Bronchial epithelial cell (primary cell): ENCODE results near the gene TMEM132D. TPM values are rescaled to one million over a fixed set of nuclear protein-coding genes. Genes with fewer than 3 reads are reported as not detected.

Source experiments
- DNase-seq: peaks from one replicate; pipeline ENCODE4 v3.0.0-alpha.2; 2010; ENCODE audit warnings: low read depth
- FAIRE-seq: peaks from 2 replicates; lab custom pipeline; 2011; peaks lifted over from hg19 to GRCh38; lab: Jason Lieb, UNC
- H3K27me3 ChIP-seq: 2 replicates; pipeline ENCODE4 v1.5.1; 2011; ENCODE audit warnings: low read length; ENCODE audit not compliant: control insufficient read depth, insufficient read depth
- H3K36me3 ChIP-seq: 2 replicates; pipeline ENCODE4 v1.5.1; 2011; ENCODE audit warnings: low read length; ENCODE audit not compliant: control insufficient read depth, insufficient read depth
- H3K4me3 ChIP-seq: 2 replicates; pipeline ENCODE4 v1.5.1; 2011; ENCODE audit warnings: mild to moderate bottlenecking, low read depth, low read length, control low read depth
- CTCF ChIP-seq: IDR thresholded peaks from 2 replicates; pipeline ENCODE4 v1.5.1; 2011; ENCODE audit warnings: mild to moderate bottlenecking, moderate library complexity, low read length, control low read depth, inconsistent platforms; ENCODE audit not compliant: insufficient read depth, severe bottlenecking
- total RNA-seq: library from RNA; depleted of rRNA; stranded (reverse); fragments of >200 nt; gene quantifications from 2 replicates; pipeline ENCODE4 v1.2.1, GENCODE V29; 2014

The TMEM132D gene
- total RNA-seq, 1 donor from 2014 or later: not detected

DNA sequence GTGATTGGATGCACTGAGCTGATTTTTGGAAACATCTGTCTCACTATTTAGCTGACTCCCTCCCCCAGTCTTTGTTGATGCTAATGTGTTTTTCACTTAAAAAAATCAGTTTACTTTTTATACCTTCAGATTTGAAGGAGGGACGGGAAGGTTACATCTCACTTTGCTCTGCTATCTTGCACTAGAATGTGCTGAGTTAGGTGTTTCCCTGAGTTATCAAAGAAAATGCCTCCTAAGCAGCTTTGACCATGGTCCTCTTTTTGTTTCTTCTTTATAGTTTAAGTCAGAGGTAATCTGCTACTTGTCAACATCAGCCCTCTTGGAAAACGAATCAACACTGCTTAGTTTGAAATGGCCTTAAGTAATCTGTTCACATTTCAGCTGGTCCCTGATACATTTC, 222.0 kb downstream of the TMEM132D start:
- no peak for DNase-seq
- no peak for FAIRE-seq
- Histone ChIP-seq H3K36me3 (no peaks in the 10 kb centered on the region), H3K4me3 (no peak overlapping the region), H3K27me3 (no peaks in the 10 kb centered on the region)
- TF ChIP-seq CTCF: no peak

DNA sequence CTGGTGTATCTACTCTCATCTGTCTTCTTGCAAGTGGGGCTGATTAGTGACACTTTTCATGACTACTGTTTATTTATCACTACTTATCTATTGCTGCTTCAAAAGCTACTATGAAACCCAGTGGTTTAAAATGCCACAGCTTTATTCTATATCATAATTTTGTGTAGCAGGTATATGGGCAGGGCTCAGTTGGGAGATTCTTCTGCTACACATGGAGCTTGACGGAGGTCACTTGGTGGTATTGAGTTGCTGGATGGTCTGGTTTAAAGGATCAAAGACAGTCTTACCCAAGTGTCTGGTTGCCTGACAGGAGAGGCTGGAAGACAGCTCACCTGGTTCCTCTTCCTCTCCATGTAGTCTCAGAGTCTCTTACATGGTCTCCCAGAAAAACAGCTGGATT, 222.7 kb downstream of the TMEM132D start:
- H3K4me3 ChIP-seq: no peak overlapping the region
- H3K27me3 ChIP-seq: no peaks in the 10 kb centered on the region
- no peak for TF ChIP-seq CTCF
- FAIRE-seq (no peak), DNase-seq (no peak)
- H3K36me3 ChIP-seq: no peaks in the 10 kb centered on the region

- TF ChIP-seq CTCF: no peak
- no peak for FAIRE-seq
- H3K36me3 ChIP-seq: no peaks in the 10 kb centered on the region
- no peak for DNase-seq
- H3K27me3 ChIP-seq: no peaks in the 10 kb centered on the region
- no peak overlapping the region for H3K4me3 ChIP-seq
These were observed 227.4 kb downstream of the TMEM132D start for GRCh38 chr12:129676411-129676810.

DNA sequence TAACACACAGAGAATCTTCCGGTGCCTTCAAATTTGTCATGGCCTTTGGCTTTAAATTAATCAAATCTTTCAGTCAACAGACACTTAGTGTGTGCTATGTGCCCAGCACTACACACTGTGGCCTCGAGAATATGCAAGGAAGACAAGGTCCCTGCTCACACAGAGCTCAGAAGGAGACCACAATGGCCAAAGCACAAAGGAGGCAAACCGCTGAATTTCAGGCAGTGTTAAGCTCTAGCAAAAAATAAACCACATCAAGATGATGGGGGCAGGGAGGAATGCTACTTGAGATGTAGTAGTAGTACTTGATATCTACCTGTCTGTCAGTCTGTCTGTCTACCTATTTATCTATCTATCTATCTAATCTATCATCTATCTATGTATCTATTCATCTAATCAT, 227.9 kb downstream of the TMEM132D start:
- no peak for DNase-seq
- H3K36me3 ChIP-seq: no peaks in the 10 kb centered on the region
- H3K4me3 ChIP-seq: no peak overlapping the region
- no peaks in the 10 kb centered on the region for H3K27me3 ChIP-seq
- FAIRE-seq: no peak
- no peak for TF ChIP-seq CTCF

DNA sequence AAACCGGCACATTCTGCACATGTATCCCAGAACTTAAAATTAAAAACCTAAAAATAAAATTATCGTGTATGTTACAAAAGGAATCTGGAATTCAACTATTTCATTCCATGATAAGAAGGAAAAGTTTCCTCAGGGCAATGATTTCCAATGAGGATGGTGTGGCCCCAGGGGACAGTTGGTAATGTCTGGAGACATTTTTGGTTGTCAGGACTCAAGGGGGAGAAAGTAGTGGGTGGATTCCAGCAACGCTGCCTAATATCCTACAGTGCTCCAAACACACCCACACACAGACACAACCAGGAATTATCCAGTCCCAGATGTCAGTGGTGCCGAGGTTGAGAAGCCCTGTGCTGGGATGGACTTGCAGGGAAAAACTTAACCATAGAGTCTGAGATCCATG, 228.3 kb downstream of the TMEM132D start:
- H3K4me3 ChIP-seq: no peak overlapping the region
- DNase-seq (no peak), FAIRE-seq (no peak)
- H3K36me3 ChIP-seq: no peaks in the 10 kb centered on the region
- no peaks in the 10 kb centered on the region for H3K27me3 ChIP-seq
- no peak for TF ChIP-seq CTCF

GRCh38 chr12:129673806-129674205, 230.0 kb downstream of the TMEM132D start:
- no peak for TF ChIP-seq CTCF
- FAIRE-seq: no peak
- no peaks in the 10 kb centered on the region for H3K27me3 ChIP-seq
- no peak for DNase-seq
- no peaks in the 10 kb centered on the region for H3K36me3 ChIP-seq
- no peak overlapping the region for H3K4me3 ChIP-seq
